CD4-positive, alpha-beta T cell treated with Interferon alpha-2 for 1 hour (primary cell): ENCODE measurements around the gene ABCA7.
"Not testable (repeated sequence)": the region's sequence is repeated elsewhere in the genome, so short reads cannot be mapped to it uniquely, and the experiment has no call there.

Source experiments
- DNase-seq, 2 donors: peaks; one replicate each; pipeline ENCODE4 v3.0.0-alpha.2; 2020 to 2022

Gene ABCA7

DNA sequence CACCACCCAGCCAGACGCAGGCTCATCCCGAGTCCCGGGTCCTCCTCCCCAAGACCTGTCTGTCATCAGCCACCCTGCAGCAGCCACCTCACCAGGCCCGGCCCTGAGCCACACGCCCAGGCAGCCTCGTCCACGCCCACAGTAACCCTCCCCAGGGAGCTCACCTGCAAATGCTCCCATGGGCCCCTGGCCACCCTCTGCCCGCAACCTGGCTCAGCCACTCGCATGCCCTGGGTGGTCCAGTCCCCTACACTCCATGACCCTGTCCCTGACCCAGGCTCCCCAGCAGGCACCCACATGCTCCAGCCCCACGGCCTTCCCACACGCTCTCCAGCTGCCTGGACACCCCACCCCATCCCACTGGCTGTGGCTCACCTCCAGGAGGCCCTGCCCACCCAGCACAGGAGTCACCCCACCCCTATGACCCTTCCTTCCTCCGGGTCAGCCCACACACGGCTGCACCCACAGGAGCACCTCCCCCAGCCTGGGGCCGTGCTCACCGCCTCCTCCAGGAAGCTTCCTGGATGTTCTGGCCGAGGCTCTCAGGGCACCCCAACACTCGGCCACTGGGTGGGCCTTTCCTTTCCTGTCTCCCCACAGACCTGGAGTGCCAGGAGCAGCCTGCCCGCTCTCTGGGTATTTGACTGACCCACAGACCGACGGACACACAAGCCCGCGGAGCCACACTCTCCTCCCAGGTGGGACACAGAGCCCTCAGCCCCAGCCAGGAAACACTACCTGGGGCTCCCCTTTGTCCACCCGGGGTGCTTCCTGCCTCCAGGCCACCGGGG lies 22.6 kb upstream of the ABCA7 start:
- DNase-seq, result no peak

DNA sequence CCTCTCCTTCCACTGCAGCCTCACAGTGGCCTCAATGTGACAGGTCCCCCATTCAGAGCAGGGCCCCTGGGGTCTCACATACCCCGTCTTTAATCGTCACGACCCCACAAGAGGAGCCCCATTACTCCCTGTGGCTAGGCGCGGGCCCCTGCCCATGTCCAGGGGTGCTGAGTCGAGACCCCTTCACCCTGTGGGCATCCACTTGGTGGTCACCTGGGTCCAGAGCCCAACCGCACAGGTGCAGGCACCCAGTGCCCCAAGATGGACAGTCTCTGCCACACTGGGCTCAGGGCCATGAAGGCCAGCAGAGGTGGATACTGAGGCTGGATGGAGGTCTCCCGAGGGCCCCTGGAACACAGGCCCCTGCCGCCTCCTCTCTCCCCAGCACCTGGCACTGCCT lies 22.0 kb upstream of the ABCA7 start:
- DNase-seq, result no peak

DNA sequence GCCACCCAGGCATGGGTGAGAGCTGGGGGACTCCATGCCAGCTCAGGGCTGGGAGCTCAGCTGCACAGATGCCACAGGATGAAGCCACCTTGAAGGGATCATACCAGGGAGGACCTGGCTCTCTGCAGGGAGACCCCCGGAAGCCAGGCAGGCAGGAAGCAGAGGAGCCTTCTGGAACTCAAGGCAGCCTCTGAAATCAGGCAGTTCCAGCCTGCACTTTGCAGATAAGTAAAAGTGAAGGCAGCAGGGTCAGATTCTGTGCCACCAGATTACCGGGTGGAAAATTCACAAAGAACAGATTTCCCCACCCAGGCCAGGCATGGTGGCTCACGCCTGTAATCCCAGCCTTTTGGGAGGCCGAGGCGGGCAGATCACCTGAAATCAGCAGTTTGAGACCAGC lies 21.5 kb upstream of the ABCA7 start:
- DNase-seq, result no peak

DNA sequence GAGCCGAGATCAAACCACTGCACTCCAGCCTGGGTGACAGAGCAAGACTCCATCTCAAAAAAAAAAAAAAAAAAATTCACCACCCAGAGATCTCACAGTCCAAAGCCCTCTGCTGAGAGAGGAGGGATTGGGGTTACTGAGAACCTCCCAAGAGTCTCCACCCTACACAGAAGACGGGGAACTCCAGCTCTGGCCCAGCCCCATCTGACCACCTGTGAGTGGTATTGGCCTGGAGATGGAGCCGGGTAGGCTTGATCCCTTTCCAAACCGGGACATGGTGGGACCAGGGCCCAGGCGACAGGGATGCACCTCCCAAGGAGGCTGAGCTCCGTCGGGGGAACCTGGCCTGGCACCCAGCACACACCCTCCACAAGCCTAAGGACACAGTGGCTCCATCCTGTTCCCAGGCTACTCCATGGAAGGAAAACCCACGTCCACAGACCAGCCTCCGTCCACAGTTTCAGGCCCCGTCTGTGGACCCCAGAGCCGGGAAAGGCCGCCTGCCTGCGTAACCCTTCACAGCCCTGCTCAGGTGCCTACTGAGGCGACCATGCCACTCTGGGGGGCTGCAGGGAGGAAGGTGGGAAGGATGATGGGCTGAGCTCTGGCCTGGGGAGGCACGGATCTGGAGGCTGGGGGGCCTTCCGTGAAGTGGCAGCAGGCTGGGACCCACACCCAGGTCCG lies 20.8 kb upstream of the ABCA7 start:
- DNase-seq, result no peak

DNA sequence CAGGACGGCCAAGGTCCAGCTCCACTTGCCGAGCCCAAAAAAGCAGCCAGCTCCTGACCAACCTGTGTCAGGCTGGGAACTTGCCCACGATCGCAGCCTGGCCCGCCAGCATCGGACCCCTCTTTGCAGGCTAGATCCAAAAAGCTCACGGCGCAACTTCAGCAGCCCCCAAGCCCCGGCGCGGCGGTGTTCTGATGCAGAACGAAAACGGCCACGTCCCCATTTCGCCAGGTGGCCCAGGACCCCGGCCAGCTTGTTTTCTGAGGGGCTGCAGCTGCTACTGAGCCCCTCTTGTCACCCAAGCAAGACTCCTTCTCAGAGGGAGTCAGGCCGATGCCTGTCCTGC lies 20.3 kb upstream of the ABCA7 start:
- no peak for DNase-seq

DNA sequence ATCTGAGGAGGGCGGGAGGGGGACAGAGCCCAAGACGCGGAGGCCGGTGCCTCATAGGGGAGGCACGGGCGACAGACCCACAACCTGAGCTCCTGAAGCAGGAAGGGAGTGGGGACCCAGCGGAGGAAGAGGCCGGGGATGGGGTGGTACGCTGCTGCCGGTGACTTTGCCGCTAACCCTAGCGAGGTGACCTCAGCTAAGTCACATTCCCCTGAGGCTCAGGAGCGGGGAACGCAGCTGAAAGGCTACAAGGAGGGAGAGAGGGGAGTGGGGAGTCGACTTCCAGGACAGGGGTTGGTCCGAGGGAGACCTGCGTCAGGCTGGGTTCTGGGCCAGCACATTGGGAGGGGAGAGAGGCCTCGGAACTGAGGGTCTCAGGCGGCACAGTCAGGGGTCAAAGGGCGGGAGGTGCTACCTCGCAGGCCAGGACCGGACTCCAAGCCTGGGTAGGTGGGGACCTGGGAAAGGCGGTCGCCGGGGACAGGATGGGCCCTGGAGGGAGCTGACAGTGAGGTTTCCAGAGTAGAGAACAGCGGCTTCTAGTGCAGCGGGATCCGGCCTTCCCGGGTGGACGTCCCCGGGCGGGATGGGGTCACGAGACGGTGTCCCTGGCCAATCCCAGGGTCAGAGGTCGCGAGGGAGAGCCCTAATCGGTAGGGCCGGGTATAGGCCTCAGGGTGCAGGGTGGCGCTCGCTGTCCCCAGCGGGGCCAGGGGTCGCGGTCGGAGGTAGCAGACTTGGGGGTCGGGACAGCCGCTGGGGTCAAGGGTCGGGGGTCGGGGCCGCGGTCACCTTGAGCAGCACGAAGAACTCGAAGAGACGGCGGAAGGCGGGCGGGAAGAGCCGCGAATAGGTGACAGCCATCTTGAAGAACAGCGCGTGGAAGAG lies 19.7 kb upstream of the ABCA7 start:
- no peak for DNase-seq

DNA sequence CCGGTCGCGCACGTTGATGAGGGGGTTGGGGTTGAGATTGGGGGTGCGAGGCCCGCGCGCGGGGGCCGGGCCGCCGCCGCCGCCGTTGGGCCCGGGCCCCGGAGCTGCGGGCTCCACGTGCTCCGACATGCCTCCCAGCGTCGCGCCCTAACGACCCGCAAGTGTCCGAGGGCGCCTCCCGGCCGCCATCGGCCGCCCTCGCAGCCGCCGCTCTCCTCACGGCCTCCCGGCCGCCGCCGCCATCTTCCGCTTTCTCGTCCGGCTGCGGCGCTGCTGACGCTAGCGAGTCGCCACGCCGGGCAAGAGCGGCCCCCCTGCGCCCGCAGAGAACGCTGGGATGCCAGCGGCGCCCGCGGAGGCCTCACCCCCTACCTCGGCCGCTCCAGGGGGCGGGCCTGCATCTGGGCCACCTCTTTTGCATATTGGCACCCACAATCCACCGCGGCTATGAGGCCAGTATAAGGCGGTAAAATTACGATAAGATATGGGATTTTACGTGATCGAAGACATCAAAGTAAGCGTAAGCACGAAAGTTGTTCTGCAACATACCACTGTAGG lies 19.0 kb upstream of the ABCA7 start, which contains the start of gene TMEM259:
TSS of gene TMEM259 (minus strand) at position 256 of the 558 bp plus-strand sequence. CDS start at position 129, 127 bp downstream.
- peak; percentile 98 for DNase-seq

DNA sequence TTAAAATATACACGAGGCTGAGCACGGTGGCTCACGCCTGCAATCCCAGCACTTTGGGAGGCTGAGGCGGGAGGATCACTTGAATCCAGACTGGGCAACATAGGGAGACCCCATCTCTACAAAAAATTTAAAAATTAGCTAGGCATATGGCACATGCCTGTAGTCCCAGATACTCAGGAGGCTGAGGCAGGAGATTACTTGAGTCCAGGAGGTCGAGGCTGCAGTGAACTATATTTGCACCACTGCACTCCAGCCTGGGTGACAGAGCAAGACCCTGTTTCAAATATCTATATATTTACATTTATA lies 16.1 kb upstream of the ABCA7 start:
- not testable (repeated sequence) for DNase-seq

DNA sequence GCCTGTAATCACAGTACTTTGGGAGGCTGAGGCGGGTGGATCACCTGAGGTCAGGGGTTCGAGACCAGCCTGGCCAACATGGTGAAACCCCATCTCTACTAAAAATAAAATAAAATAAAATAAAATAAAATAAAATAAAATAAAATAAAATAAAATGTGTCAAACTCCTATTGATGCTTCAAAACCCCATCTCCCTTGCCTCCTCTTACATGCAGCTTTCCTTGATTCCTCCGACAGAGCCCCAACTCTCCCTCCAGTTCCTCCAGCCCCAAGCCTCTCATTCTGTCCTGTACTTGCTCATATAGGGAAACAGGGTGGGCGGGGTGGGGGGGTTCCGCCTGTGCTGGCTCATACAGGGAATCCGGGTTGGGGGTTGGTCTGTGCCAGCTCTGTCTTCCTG lies 14.8 kb upstream of the ABCA7 start:
- DNase-seq, result not testable (repeated sequence)

DNA sequence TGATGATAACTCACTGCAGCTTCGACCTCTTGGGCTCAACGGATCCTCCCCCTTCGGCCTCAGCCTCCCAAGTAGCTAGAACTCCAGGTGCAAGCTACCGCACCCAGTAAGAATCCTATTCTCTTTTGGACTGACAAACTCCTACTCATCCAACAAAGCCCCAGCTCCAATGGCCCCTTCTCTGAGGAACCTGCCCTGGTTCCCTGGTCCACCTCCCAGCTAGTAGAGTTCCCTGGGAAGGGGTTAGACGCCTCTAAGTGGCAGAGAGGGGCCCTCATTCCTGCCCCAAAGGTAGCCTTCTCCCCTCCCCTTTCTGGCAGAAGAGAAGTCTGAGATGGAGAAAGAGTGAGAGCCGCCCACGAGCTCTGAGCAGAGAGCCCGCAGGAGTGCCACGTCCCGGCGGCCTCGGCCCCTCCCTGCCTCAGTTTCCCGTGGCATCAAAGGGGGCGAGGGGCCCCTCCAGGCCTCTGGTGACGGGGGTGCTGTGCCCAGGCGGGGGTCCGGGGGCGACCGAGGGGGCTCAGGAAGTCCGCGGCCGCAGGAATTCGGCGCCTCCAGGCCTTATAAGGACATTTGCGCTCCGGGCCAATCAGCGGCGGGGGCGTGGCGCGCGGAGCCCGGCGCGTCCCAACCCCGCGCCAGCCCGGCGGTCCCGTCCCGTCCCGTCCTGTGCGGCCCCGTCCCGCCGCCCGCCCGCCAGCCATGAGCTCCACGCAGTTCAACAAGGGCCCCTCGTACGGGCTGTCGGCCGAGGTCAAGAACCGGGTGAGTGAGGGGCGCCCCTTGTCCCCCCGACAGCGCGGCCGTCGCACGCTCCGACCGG lies 13.7 kb upstream of the ABCA7 start, which contains the start of gene CNN2:
TSS of gene CNN2 (plus strand) at position 649 of the 823 bp plus-strand sequence. CDS start at position 703, 54 bp downstream.
- DNase-seq, result peak; percentile 45 to 69

DNA sequence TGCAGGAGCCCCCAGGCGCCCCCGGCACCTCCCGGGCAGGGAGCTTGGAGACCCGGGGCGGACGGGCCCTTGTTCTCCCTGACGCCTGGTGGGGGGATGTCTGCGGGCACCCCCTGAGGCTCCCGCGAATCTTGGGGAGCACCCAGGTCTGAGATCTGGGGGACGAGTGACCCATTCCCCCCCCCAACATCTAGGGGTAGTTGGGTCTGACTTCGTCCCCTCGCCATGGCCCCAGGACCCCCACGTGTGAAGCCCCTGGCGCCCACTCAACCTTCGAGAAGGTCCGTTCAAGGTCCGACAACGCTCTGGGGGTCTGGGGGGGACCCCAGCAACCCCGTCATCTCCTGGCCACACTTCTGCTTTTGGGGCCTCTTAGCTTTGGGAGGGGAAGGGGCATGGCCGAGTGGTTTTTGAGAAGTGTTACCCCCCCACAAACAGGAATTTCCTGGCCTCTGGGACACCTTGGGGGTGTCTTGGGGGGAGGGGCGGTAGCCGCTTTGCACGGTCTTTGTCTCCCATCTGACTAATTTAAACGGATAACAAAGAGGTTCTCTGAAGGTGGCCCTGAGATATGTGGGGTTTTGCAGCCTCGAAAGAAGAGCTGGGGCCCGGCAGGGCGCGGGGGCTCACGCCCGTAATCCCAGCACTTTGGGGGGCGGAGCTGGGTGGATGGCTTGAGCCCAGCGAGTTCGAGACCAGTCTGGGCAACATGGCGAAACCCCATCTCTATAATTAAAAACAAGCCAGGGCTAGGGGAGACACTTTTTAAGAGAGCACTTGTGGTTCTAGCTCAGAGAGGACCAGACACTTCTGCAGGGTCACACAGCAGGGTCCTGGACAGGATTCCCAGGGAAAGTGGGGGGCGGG lies 12.9 kb upstream of the ABCA7 start:
- peak in 1 of 2 donors; percentile 36 for DNase-seq

DNA sequence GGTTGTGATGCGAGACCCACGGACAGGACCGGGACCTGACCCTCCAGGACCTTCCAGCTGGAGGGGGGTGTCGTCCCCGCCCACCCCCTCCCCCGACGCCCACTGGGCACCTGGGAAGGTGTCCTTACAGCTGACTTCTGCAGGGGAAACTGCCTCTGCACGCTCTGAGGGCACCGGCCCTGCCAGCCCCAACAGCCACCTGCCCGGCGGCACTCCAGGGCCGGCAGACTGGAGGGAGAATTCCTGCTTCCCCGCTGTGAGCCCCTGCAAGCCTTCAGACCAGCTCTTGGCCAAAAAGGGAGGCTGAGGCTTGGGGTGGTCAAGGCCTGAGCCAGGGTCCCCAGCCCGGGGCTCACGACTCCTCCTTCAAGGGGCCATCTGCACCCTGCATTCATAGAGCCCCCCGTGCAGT lies 12.3 kb upstream of the ABCA7 start:
- DNase-seq, result no peak

DNA sequence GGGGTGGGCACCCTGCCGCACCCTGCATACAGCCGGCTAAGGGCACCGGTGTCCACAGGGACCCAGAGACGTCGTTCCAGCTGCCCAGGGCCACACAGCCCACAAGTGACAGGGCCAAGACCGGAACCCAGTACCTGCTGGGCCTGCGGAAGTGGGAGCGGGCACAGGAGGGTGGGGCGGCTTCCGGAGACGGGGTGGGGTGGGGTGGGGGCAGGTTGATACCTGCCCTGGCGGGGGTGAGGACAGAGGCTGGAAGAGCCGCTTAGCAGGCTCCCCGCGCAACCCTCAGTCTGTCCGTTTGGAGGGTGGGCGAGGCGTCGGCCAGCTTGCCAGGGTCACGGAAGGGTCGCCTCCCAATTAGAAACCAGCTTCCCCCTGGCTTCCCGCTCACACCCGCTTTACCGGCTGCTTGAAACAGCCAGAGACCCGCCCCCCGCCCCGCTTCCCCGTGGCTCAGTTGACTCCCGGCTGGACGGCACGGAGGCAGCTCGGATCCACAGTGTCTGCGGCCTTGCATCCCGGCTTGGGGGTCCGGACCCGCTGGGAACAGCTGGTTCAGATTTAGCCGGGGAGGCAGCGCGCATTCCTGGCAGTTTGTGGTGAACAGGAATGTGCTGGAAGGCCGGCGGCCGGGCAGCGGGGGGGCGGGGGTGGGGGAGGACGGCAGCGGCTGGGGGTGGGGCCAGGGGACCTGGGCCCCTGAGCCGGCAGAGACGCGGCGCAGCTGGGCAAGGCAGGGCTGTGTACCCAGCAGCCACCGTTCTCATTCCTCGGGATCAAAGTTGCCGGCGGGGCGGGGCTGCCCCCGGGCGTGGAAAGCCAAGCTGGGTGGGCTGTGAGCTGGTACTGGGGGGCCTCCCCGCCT lies 11.6 kb upstream of the ABCA7 start:
- DNase-seq, result peak; percentile 60 to 76

DNA sequence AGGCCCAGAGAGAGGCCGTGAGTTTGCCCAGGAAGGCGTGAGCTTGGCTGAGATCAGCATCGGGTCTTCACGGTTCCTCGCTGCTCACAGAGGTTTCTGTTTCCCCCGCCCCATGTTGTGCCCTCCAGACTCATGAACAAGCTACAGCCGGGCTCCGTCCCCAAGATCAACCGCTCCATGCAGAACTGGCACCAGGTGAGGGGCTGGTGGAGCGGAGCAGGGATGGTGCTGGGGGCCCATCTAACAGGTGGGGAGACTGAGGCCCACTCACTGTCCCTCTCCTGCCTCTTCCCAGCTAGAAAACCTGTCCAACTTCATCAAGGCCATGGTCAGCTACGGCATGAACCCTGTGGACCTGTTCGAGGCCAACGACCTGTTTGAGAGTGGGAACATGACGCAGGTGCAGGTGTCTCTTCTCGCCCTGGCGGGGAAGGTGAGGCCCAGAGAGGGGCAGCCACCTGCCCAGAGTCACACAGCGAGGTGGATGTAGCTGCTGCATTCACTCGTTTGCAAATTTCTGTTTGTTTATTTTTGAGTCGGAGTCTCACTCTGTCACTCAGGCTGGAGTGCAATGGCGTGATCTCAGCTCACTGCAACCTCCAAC lies 7.5 kb upstream of the ABCA7 start:
- no peak for DNase-seq

DNA sequence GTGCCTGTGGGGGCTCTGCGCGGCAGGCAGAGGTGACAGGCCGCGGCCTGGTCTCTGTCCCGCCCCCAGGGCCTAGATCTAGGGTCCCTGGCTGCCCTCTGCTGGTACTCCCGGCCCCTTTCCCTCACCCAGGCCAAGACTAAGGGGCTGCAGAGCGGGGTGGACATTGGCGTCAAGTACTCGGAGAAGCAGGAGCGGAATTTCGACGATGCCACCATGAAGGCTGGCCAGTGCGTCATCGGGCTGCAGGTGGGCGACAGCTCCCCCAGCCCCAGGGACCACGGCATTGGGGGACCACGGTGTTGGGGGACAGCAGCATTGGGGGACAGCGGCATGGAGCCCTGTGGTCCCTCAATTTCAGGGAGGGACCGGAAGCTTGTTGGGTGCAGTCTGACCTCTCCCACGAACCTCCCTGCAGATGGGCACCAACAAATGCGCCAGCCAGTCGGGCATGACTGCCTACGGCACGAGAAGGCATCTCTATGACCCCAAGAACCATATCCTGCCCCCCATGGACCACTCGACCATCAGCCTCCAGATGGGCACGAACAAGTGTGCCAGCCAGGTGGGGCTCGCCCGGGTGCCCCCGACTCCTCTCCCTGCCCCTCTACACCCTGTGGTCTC lies 3.8 kb upstream of the ABCA7 start:
- DNase-seq, result peak in 1 of 2 donors; percentile 37

DNA sequence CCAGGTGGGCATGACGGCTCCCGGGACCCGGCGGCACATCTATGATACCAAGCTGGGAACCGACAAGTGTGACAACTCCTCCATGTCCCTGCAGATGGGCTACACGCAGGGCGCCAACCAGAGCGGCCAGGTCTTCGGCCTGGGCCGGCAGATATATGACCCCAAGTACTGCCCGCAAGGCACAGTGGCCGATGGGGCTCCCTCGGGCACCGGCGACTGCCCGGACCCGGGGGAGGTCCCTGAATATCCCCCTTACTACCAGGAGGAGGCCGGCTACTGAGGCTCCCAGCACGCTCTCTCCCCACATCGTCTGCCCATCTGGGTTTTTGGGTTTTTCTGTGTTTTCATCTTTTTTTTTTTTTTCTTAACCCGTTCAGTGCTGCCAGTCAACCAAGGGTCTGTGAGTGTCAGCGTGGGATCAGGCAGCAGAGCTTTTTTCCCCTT lies 2.3 kb upstream of the ABCA7 start:
- DNase-seq, result peak in 1 of 2 donors; percentile 28

DNA sequence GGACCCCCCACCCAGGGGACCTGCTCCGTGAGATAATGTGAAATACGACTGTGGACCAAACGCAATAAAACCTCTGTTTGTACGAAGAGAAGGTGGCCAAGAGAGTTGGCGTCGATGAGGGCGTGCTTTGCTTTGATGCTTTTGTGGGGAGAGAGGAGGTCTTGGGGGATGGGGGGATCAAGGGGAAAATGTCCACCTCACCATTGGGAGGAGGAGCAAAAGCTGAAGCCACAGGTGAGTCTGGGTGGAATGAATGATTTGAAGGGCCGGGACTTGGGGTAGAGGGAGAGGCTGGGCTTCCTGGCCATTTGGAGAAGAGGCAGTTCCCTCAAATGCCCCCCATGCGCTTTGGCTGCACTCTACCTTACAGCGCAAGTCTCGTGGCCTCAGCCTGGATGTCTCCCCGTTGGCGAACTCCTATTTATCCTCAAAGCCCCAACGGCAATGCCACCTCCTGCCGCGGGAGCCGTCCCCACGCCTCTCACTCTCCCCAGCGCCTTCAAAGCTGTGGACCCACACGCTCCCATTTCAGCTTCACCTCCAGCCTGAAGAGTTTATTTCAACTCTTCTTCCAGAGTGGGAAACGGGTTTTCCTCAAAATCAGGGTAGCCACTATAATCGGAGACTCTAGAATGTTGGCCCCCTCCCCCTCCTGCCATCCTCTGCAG lies 795 bp upstream of the ABCA7 start:
- peak in 1 of 2 donors; percentile 34 for DNase-seq

DNA sequence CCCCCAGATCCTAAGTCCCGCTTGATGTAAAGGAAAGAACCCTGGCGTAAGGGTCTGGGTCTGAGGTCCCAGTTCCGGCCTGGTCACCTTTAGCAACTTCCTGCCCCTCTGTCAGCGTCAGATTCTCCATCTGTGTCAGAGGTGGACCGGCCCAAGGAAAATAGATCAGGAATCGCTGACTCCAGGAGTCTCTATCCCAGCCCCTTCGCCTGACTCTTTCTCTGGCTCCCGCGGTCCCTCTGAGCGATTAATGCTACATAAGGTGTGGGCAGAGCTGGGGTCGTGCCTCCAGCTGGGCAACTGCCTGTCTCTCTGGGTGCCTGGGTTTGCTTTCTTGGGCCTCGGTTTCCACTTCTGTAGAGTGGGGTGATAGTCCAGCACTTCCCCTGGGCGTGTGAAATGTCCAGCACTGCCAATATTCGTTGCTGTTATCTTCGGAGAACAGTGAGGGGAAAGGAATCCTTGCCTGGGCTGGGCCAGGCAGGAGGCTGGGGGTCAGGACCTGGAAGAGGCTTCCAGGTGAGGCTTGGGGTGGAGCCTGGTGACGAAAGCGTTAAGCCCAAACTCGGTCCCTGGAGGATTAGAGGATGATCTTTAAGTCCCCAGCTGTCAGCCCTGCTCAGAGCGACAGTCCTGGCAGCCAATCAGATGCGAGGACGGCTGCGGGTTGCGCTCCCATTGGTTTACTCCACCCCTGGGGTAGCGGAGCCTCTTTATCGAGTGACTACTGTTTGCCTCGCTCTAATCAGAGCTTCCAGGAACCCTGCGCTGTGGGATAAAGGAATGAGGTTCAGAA lies 767 bp downstream of the ABCA7 start:
- DNase-seq, result peak; percentile 92 to 94
